ENCODE measurements around the gene PWWP2B. TPM values are rescaled to one million over a fixed set of nuclear protein-coding genes. Genes with fewer than 3 reads are reported as not detected.

The PWWP2B gene
- total and polyA plus RNA-seq, 9 of the 15 experiments (the other 6 are each of a cell fraction or from before 2014, with no cell fraction given) = 0.07 to 9.2 (median 1.6) TPM; not detected in 1

- 5% methylated on average over 4 of the region's 15 CpGs for WGBS (ENCODE audit: insufficient coverage, low coverage, missing lambda C conversion rate)
- in situ Hi-C loops (cut with MboI) = no loop called here
- FAIRE-seq = no peak
These were observed 63.1 kb downstream of the PWWP2B start for GRCh38 chr10:132460071-132460470.

More at GRCh38 chr10:132460071-132460470, 63.1 kb downstream of the PWWP2B start:
- Histone ChIP-seq H3K36me3 (ENCODE audit: control insufficient read depth, insufficient read depth, low read length) (no peaks in the 10 kb centered on the region), H4K20me1 (replicated peaks; ENCODE audit: control insufficient read depth, insufficient read depth, low read length) (0 out of 2 replicates have a peak, but pooled peaks cover 3% of the 10 kb centered on the region), H3K79me2 (ENCODE audit: control insufficient read depth, insufficient read depth, low read length) (no peaks in the 10 kb centered on the region), H3K27ac (ENCODE audit: extremely low read depth, low read depth, low read length) (no peak overlapping the region), H3K9ac (ENCODE audit: insufficient read depth in 1 of 2, low read depth in 2 of 2, low read length in 2 of 2) (no peak overlapping the region), H3K9me3 (replicated peaks; ENCODE audit: control insufficient read depth, insufficient read depth, low read depth, low read length) (no peaks in the 10 kb centered on the region), H3K4me2 (ENCODE audit: insufficient read depth, low read length) (no peak overlapping the region), H3K4me1 (replicated peaks in 1 of 2; ENCODE audit: control insufficient read depth in 2 of 2, insufficient read depth in 2 of 2, low read length in 2 of 2) (peaks cover 0 to 68% of the 10 kb centered on the region in 2 experiments; a peak in 2 of 5 replicates), H3K9me1 (ENCODE audit: control insufficient read depth, insufficient read depth, low read length) (no peaks in the 10 kb centered on the region), H3K27me3 (ENCODE audit: control insufficient read depth in 2 of 2, insufficient read depth in 2 of 2, low read length in 2 of 2) (peaks cover 0 to 29% of the 10 kb centered on the region in 2 experiments; a peak in 2 of 5 replicates), H2AFZ (ENCODE audit: low read depth, low read length) (no peak overlapping the region), H3K4me3 (no peak overlapping the region)
- DNase-seq (ENCODE audit: extremely low read depth in 1 of 4, low spot score in 3 of 4) (no peak), ATAC-seq (no peak)
- TF ChIP-seq CLOCK (CRISPR knock-in tag; IDR thresholded peaks at IDR 0.05; ENCODE audit: borderline replicate concordance) (no peak), NR4A1 (CRISPR knock-in tag; IDR thresholded peaks at IDR 0.05) (no peak), NR4A1 (tag; IDR thresholded peaks at IDR 0.05) (no peak), ARHGAP35 (IDR thresholded peaks at IDR 0.05; ENCODE audit: partially characterized antibody) (no peak)
- no TSS peak for BruUV-seq (replicated peaks)
- intact Hi-C loops (cut with micrococcal nuclease) = loop anchor here (2.0 kb wide), 1 partner anchor 117 kb away; no protein-coding TSS in a partner anchor
- ChIA-PET CTCF (ENCODE audit: low intra/inter-chr PET ratio) (interaction anchor here (0.8 kb wide), 1 partner anchor 118 kb away, joined by 3 read pairs; no protein-coding TSS in a partner anchor), POLR2A (interaction anchor here (0.6 to 1.7 kb wide), 2 partner anchors 174 to 179 kb away, joined by 3 read pairs; no protein-coding TSS in a partner anchor)

Measured in K562 (cell line).